ENCODE results near the gene TSGA10.
"Not testable (repeated sequence)": the region's sequence is repeated elsewhere in the genome, so short reads cannot be mapped to it uniquely, and the experiment has no call there.

The TSGA10 gene

DNA sequence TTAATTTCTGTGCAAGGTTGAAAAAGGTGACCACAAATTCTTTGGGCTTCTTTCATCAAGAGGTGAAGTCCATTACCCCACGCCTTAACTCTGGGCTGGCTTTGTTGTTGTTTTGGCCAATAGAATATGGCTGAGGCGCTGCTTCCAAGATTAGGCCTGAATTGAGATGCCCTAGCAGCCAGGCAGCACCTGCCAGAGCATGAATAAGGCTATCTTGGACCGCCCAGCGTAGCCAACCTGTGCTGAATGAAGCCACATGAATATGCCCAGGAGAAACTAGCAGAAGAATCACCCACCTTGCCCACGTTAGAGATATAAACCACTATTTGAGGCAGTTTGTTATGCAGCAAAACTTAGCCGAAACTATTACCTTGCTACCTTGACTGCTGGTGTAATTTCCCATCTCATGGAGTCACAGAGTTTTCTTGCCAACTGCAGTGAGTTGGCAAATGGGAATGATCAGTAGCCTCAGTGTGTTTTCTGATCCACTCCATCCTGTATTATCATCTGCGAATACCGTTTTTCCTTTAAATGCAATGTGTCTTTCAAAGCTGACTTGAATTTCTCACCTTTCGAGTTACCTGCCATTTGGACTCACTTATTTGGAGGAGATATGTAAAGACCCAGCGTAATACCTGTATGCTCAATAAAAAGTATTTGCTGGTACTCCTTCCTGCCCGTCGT, 679 bp downstream of the TSGA10 start:
- DNase-seq (ENCODE audit: low read depth, low spot score) = no peak

DNA sequence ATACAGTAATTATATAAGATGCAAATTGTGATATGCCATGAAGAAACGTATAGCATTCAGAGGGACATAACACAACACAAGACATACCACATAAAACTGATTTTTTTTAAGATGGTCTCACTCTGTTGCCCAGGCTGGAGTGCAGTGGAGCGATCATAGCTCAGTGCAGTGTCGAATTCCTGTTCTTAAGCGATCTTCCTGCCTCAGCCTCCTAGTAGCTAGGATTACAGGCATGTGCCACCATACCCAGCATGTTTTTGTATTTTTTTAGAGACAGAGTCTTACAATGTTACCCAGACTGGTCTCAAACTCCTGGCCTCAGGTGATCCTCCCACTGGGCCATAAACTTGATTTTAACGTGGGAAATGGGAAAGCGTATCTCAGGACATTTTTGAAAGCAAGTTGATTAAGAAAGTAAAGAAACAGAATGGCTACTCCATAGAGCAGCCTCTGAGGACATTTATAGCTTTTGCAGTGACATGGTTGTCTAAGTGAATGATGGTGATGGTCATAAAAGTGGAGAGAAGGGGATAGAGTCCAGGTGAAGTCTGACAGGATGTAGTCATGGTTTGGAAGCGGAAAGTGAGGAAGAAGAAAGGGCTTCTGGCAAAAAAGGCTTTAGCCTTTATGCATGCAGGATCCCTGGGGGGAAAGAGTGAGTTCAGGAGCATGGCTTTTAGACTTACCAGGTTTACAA, 2.4 kb downstream of the TSGA10 start:
- no peak for DNase-seq (ENCODE audit: low read depth, low spot score)

DNA sequence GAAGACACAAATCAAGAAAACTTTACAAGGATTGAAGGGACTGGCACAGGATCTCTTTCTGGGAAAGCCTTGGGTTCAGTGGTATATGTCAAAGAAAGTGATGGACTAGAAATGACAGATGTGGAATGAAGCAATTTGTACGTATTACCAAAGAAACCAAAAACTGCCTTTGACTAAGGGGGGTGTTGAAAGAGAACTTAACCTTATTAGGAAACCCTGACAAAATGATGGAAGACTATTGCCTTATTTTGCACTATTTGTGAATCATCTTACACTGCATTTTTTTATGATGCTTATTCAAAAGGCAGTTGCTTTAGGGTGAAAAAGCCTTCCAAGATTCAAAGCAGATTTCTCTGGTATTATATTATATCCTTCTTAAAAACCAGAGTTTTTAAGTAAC, 4.0 kb downstream of the TSGA10 start:
- no peak for DNase-seq (ENCODE audit: low read depth, low spot score)

DNA sequence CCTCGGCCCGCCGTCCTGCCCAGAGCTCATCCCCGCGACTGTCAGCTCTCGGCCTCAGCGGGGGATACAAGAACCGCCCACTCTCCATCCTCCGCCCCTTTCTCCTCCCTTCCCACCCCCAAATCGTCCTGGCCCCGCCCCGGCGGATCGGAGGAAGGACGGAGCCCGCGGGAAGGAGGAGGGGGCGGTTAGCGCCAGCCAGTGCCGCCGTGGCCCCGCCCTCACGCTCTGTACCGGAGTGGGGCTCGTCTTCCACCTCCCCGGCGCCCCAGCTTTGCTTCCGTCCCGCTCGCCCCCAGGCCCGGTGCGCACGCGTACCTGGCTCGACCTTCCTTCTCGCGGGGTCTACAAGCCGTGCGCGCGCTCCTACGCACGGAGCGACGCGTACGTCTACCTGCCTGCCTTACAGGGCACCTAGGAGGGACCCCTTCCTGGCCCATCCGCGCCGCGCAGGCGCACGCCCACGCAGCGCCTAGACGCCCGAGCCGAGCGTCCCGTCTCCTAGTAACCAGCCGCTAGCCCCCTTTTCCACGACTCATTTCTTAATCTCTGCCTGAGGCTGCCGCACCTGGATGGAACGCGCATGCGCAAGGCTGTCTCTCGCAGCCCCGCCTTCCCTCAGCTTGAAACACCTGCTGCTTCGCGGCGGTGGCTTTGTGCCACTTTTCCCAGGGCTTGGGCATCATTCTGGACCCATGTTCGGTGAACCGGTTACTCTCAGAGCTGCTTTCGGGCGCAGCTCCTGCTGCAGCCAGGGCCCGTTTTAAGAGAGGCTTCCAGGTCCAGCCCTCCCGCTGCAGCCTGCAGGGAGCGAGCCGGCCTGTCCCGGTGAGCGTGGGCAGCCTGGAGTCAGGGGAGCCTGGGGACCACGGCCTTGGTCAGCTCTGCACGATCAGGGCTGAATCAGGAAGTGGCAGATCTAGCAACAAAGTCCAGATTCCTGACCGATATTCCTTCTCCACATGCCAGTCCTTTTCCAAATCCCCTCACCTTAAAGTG, 13.3 kb downstream of the TSGA10 start, which contains the start of gene C2orf15:
TSS of gene C2orf15 (plus strand) at position 598 of the 999 bp plus-strand sequence. CDS start 8,852 bp downstream, outside the sequence.
- peak; percentile 49 for DNase-seq (ENCODE audit: low read depth, low spot score)

DNA sequence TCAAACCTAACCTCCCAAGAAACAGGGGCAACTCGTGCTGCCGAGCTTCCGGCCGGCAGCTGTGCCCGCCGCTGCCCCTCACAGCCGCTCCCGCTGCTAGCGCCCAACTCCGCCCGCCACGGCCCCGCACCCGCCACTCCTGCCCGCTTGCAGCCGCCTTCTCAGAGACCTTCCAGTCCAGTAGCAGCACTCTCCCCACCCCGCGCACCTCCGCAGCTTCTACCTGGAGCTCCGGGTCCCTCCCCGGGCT, 14.0 kb downstream of the TSGA10 start:
- DNase-seq (ENCODE audit: low read depth, low spot score) = no peak

DNA sequence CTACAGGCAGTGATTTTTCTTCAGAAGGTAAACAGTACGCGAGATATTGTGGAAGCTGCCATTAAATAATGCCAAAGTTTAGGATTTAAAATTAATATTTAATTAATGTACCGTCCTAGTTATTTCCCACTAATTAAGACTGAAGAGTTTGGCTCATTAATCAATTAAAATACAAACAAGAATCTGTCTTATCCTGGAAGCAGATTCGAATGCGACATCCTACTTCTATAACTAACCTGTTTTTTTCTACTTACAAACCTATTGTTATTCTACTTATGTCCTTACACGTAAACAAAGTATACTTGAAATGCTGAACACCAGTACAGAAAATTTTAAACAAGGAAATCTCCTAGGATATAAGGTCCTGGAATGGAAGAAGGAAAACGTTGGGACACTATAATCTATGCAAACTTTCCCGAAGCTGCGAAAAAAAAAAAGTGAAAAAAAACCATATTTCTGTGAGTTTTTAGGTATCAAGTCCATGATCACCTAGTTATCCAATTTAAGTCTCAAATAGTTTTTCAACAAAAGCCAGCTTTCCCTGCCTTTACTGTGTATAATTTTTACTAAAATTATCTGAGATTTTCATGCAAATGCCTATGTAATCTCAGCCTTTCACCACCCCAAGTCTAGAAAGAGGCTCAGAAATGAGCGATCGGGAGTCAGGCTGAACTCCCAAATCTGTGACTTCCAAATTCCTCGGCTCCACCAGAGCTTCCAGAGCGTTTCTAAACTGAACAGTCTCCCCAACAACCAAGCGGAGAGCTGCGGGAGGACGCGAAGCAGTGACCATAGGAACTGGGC, 14.5 kb downstream of the TSGA10 start:
- DNase-seq (ENCODE audit: low read depth, low spot score) = no peak

DNA sequence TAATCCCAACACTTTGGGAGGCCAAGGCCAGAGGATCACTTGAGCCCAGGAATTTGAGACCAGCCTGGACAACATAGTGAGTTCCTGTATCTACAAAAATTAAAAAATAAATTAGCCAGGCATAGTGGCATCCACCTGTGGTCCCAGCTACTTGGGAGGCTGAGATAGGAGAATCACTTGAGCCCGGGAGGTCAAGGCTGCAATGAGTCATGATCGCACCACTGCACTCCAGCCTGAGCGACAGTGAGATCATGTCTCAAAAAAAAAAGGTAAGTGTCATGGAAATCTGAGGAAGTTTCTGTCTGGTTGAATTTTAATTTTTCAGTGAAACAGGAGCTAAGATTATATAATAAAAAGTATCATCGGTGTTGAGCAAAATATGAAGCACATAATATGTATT, 15.7 kb downstream of the TSGA10 start:
- no peak for DNase-seq (ENCODE audit: low read depth, low spot score)

DNA sequence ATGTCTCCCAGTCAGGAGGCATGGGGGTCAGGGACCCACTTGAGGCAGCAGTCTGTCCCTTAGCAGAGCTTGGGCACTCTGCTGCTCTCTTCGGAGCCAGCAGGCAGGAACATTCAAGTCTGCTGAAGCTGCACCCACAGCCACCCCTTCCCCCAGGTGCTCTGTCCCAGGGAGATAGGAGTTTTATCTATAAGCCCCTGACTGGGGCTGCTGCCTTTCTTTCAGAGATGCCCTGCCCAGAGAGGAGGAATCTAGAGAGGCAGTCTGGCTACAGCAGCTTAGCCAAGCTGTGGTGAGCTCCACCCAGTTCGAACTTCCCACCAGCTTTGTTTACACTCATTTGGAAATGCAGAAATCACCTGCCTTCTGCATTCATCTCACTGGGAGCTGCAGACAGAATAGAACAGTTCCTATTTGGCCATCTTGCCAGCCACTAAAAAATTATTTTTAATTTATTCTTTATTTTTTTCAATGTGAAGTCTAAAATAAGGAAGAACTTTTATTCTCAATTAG, 19.6 kb downstream of the TSGA10 start:
- DNase-seq (ENCODE audit: low read depth, low spot score) = not testable (repeated sequence)

DNA sequence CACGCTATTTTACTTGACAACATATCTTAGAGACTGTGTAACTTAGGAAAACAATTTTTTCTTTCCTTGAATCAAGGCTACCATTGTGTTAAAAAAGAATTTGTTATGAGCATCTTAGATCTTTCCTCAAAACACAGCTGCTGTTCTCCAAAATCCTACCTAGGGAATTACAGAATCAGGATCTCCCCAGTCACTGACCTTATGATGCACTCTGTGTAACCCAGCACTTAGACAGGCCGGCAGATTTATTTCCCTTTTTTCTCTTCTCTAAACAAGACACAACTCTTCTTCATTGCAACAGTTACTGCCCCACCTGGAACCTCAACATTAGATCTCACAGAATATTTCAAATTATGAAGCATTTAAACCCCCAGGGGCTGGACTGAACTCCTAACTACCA, 26.8 kb downstream of the TSGA10 start:
- DNase-seq (ENCODE audit: low read depth, low spot score) = no peak

DNA sequence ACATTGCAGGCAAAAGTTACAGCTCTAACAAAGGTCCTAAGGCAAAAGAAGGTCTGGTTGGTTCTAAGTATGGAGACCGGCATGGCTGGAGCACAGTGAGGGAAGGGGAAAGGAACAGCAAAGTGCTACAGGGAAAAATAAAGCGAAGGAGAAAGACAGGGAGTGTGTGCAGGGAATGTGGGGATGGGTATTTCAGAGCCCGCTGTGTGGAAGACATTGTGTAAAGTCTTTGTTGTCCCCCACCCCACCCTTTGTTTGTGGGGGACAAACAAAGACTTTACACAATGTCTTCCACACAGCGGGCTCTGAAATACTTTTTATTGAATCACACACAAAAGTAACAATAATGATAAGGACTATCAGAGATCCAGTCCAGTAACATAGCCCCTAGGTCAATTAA, 42.1 kb downstream of the TSGA10 start:
- DNase-seq (ENCODE audit: low read depth, low spot score) = no peak

DNA sequence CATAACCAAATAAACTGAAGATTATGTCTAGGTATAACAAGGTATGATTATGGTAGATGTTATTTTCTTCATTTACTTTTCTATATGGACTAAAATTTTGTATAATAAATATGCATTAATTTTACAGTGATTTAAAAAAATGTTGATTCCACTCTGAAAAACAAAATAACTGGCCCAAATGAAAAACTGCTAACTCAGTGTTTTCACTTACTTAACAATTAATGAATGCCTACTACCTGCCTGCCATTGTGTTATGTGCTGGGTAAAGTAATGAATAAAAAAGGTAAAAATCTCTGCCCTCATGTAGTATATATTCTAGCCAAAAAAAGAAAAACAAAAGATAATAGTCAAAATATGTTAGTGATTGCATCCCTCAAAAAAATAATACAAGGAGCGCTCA, 42.8 kb downstream of the TSGA10 start:
- DNase-seq (ENCODE audit: low read depth, low spot score) = no peak

DNA sequence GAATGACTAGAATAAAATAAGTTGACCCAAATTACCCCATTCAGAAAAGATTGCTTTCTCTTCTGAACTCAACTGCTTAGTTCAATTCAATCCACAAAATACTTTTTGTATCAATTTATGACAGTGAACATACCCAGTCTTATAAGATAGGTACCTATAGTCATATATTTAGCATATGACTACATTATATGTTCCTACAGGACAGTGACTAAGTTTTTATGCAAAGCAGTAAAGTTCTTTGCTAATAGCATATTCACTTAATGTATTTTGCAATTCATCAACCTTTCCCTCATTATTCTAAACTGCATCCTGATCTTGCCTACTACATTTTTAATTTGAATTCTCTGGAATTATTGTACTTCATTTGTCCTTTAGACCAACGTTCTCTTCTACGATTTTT, 43.5 kb downstream of the TSGA10 start:
- no peak for DNase-seq (ENCODE audit: low read depth, low spot score)

DNA sequence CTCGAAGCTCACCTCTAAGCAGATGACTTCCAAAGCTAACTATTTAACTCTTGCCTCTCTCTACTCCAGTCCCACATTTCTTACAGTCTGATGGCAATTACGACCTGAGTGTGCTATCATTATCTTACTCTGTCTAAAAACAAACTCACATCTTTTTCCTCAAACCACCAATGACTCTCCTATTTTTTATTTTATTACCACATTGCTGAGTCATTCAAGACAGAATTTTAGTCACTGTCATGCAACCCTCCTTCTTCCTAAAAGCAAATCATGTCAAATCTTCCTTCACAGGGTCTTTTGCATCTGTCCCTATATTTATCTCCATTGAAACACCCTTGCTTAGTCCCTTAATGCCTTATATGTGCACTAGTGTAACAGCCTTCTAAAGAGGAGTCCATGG, 47.8 kb downstream of the TSGA10 start:
- DNase-seq (ENCODE audit: low read depth, low spot score) = no peak

DNA sequence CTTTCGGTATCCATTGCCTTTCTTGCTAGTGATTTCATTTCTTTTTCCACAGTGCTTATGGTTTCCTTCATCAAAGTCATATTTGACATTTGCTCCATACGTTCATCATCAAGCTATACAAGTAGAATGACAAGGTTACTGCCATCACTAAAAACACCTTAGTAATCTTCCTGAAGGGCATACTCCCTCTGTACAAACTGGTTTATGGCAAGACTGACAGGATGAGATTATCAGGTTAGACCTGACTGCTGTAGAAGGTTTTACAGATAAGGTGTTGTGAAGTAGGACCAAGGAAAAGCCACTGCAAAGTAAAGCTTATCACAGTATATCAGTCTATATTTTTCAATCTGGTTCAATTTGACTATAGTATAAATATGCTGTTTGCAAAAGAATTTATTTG, 50.7 kb downstream of the TSGA10 start:
- DNase-seq (ENCODE audit: low read depth, low spot score) = no peak

DNA sequence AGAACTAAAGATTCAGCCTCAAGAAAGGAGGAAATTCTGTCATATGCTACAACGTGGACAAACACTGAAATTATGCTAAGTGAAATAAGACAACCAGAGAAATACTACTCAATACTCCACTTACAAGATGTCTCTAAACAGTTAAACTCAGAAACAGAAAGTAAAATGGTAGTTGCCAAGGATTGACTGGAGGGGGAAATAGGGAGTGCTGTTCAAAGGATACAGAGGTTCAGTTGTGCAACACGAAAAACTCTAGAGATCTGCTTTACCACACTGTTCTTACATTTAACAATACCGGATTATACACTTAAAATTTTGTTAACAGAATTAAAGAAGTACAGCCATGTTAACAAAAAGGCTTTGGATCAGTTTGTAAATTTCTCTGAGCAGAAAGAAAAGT, 53.0 kb downstream of the TSGA10 start:
- DNase-seq (ENCODE audit: low read depth, low spot score) = no peak

DNA sequence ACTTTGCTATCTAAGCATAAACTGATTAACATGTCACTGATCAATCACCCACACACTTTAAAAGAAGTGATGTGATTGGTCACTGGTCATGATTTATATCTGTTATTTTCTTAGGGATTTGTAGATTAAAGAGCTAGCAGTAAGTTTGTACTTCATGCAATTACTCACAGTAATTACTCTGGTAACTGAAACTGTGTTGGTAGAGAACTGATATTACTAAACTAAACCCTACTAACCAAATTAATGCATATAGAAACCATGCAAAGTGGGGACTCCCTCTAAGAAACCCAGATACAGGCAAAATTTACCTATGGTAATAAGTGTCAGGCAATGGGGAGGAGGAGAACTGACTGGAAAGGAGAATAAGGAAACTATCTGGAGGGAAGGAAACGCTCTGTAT, 58.0 kb downstream of the TSGA10 start:
- DNase-seq (ENCODE audit: low read depth, low spot score) = no peak

DNA sequence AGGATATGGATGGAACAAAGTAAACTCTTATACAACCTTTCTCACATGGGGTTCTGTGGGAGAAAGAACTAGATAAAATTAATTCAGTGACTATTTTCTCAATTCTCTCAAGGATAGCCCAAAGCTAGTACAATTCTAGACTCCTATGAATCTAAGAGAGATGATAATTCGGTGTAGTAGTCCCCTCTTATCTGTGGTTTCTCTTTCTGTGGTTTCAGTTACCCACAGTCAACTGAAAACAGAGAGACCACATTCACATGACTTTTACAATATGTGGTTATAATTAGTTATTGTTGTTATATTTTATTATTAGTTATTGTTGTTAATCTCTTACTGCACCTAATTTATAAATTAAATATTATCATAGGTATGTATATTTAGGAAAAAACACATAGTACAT, 66.7 kb downstream of the TSGA10 start:
- DNase-seq (ENCODE audit: low read depth, low spot score) = no peak

DNA sequence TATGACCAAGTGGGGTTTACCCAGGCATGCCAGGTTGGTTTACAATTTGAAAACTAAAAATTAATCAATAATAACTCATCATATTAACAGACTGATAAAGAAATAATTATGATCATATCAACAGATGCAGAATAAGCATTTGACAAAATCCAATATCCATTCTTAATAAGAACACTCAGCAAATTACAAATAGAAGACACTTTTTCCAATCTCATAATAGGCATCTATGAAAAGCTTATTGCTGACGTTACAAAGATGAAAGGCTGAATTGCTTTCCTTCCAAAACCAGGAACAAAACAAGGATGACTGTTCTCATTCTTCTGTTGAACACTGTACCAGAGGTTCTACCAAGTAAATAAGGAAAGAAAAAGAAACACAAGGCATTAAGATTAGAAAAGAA, 68.4 kb downstream of the TSGA10 start:
- no peak for DNase-seq (ENCODE audit: low read depth, low spot score)

DNA sequence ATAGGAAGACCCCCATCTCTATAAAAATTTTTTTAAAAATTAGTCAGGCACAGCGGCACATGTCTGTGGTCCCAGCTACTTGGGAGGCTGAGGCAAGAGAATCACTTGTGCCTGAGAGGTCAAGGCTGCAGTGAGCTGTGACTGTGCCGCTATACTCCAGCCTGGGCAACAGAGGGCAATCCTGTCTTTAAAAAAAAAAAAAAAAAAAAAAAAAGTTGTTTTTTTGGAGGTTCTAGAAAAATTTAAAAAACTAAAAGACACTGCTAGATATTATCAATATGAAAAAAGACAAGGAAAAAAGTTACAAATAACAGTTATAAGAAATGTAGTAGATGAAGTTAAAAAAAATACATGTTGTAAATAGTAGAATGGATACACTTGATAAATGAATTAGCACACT, 69.3 kb downstream of the TSGA10 start:
- no peak for DNase-seq (ENCODE audit: low read depth, low spot score)

DNA sequence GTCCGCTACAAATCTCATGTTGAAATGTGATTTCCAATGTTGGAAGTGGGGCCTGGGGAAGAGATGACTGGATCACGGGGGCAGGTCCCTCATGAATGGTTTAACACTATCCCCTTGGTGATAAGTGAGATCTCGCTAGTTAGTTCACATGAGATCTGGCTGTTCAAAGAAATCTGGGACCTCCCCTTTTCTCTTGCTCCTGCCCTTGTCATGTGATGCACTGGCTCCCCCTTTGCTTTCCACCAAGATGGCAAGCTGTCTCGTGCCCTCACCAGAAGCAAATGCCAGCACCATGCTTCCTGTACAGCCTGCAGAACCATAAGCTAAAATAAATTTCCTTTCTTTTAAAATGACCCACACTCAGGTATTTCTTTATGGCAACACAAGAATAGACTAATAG, 70.5 kb downstream of the TSGA10 start:
- no peak for DNase-seq (ENCODE audit: low read depth, low spot score)

DNA sequence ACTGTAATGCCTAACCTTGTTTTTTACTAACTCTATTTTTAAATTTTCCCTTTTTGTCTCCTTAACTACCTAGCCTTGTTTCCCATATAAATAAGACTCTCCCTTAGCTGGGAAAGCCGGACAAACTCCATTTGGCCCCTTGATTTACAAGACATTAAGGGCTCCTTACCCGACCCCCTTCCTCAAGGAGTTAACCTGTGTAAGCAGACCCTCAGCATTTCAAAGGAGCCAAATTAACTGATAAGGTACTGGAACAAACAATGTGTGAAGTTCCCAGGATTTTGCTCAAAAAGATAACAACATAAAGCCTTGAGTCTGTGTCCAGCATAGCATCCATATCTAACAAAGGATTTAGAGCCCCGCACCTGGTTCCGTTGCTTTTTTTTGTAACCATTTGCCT, 72.9 kb downstream of the TSGA10 start:
- DNase-seq (ENCODE audit: low read depth, low spot score) = no peak

DNA sequence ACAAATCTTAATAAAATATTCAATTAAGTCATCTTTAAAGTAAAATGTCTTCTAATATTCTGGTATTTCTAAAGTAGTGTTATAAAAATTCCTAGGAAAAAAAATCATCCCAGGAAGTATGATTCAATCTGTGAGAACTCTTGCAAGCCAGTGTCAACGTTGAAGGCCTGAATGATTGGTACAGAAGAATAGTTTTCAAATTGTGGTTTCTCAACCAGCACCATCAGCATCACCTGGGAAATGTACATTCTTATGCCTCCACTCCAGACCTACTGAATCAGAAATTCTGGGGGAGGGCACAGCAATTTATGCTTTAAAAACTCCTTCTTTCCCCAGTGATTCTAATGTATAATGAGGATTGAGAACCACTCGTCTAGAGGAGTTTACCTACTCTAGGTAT, 75.5 kb downstream of the TSGA10 start:
- DNase-seq (ENCODE audit: low read depth, low spot score) = no peak
